Liver (tissue), 9 donors: ENCODE data around the gene ULK3. TPM values are rescaled to one million over a fixed set of nuclear protein-coding genes. Genes with fewer than 3 reads are reported as not detected.

Experiments used
- DNase-seq: peaks from one replicate; pipeline ENCODE4 v3.0.0-alpha.2; 2017; ENCODE audit warnings: low spot score
- H3K27ac ChIP-seq, 2 donors: one replicate each; pipeline ENCODE4 v1.7.0; 2013; ENCODE audit warnings: inconsistent platforms in 2 of 2, low read length in 2 of 2, control low read depth in 1 of 2, low read depth in 1 of 2, mild to moderate bottlenecking in 1 of 2
- H3K27me3 ChIP-seq, 4 donors: one replicate each; pipeline versions ENCODE4 v1.6.1 to v1.7.0; 2013; ENCODE audit warnings: low read length in 3 of 4, inconsistent platforms in 1 of 4, mild to moderate bottlenecking in 1 of 4, moderate library complexity in 1 of 4; ENCODE audit not compliant: control insufficient read depth in 4 of 4, insufficient read depth in 4 of 4
- H3K36me3 ChIP-seq, 4 donors: one replicate each; pipeline versions ENCODE4 v1.6.1 to v1.7.0; 2013; ENCODE audit warnings: low read length in 3 of 4, mild to moderate bottlenecking in 3 of 4, low read depth in 1 of 4, moderate library complexity in 1 of 4; ENCODE audit not compliant: control insufficient read depth in 4 of 4, insufficient read depth in 3 of 4
- H3K4me1 ChIP-seq, 4 donors: one replicate each; pipeline versions ENCODE4 v1.6.1 to v1.7.0; 2013; ENCODE audit warnings: low read length in 3 of 4, mild to moderate bottlenecking in 3 of 4, moderate library complexity in 1 of 4; ENCODE audit not compliant: control insufficient read depth in 4 of 4, insufficient read depth in 4 of 4
- H3K4me3 ChIP-seq, 3 donors: one replicate each; pipeline versions ENCODE4 v1.6.1 to v1.7.0; 2013; ENCODE audit warnings: low read length in 3 of 3, control low read depth in 1 of 3, low read depth in 1 of 3, mild to moderate bottlenecking in 1 of 3
- H3K9ac ChIP-seq, 2 donors: one replicate each; pipeline ENCODE4 v1.7.0; 2013; ENCODE audit warnings: low read length in 2 of 2, mild to moderate bottlenecking in 2 of 2, moderate library complexity in 2 of 2, control low read depth in 1 of 2, low read depth in 1 of 2
- H3K9me3 ChIP-seq, 4 donors: one replicate each; pipeline versions ENCODE4 v1.6.1 to v1.7.0; 2013; ENCODE audit warnings: low read length in 3 of 4; ENCODE audit not compliant: control insufficient read depth in 4 of 4
- CTCF ChIP-seq: fragments of 150-350 bp; IDR thresholded peaks from 2 replicates; pipeline ENCODE4 v1.5.1; 2017; ENCODE audit warnings: improper control_type of control experiment, low read depth, low read length; ENCODE audit not compliant: missing input control
- EGR1 ChIP-seq, 2 donors: IDR thresholded peaks; 2 replicates each; pipeline ENCODE4 v1.6.1; 2016 to 2018; ENCODE audit warnings: antibody characterized with exemption in 2 of 2, low read depth in 2 of 2
- FOXA2 ChIP-seq: IDR thresholded peaks from 2 replicates; pipeline ENCODE4 v1.6.1; 2016; ENCODE audit warnings: antibody characterized with exemption
- GABPA ChIP-seq, 2 donors: IDR thresholded peaks in 1 of 2; conservative IDR thresholded peaks in 1 of 2; 2 replicates each; pipeline ENCODE4 v1.6.1; 2016; ENCODE audit warnings: antibody characterized with exemption in 2 of 2, mild to moderate bottlenecking in 1 of 2, moderate library complexity in 1 of 2
- HNF4A ChIP-seq, 2 donors: conservative IDR thresholded peaks; 2 replicates each; pipeline ENCODE4 v1.6.1; 2016; ENCODE audit warnings: antibody characterized with exemption in 2 of 2, mild to moderate bottlenecking in 2 of 2
- JUND ChIP-seq, 2 donors: IDR thresholded peaks; 2 replicates each; pipeline ENCODE4 v1.6.1; 2016; ENCODE audit warnings: antibody characterized with exemption in 2 of 2
- RXRA ChIP-seq, 2 donors: IDR thresholded peaks; 2 replicates each; pipeline ENCODE4 v1.6.1; 2017 to 2018; ENCODE audit warnings: antibody characterized with exemption in 2 of 2, mild to moderate bottlenecking in 1 of 2
- SP1 ChIP-seq: IDR thresholded peaks from 2 replicates; pipeline ENCODE4 v1.6.1; 2018; ENCODE audit warnings: antibody characterized with exemption, mild to moderate bottlenecking
- TAF1 ChIP-seq: conservative IDR thresholded peaks from 2 replicates; pipeline ENCODE4 v1.6.1; 2016; ENCODE audit warnings: antibody characterized with exemption, mild to moderate bottlenecking
- YY1 ChIP-seq: IDR thresholded peaks from 2 replicates; pipeline ENCODE4 v1.6.1; 2016; ENCODE audit warnings: antibody characterized with exemption, mild to moderate bottlenecking
- WGBS: extraction: QIAGEN DNeasy Blood & Tissue Kit; methylation state at CpG from one replicate; pipeline ENCODE4 v1.1.7; 2013; 5-methylcytosine and 5-hydroxymethylcytosine counted together
- polyA plus RNA-seq, 2 donors: library from polyadenylated mRNA; stranded (reverse) in 1 of 2; unstranded in 1 of 2; fragments of 200-250 nt in 1 of 2; fragments of >200 nt in 1 of 2; fragmentation: Nextera tagmentation in 1 of 2; extraction: Ambion mirVana in 1 of 2; gene quantifications; one replicate each; pipeline versions ENCODE4 v1.2.1 to v1.2.3, GENCODE V29; 2013 to 2015
- total RNA-seq, 2 donors: library from RNA; depleted of rRNA; stranded (reverse); fragments of >200 nt; gene quantifications; one replicate each; pipeline ENCODE4 v1.2.3, GENCODE V29; 2014
- TF ChIP-seq, protein P1 (sequence below): IDR thresholded peaks from 2 replicates; pipeline ENCODE4 v1.6.1; 2016; ENCODE audit warnings: antibody characterized with exemption
- TF ChIP-seq, protein P2 (sequence below): IDR thresholded peaks from 2 replicates; pipeline ENCODE4 v1.6.1; 2016; ENCODE audit warnings: antibody characterized with exemption, mild to moderate bottlenecking
- TF ChIP-seq, protein P3 (sequence below): IDR thresholded peaks from 2 replicates; pipeline ENCODE4 v1.6.1; 2016; ENCODE audit warnings: antibody characterized with exemption
- TF ChIP-seq, protein P4 (sequence below): IDR thresholded peaks from 2 replicates; pipeline ENCODE4 v1.6.1; 2016; ENCODE audit warnings: antibody characterized with exemption
- donor health status: healthy.
- donor health status: healthy.
- donor health status: healthy.
- donor health status: healthy.
- donor health status: healthy.

The ULK3 gene
- total and polyA plus RNA-seq, 4 donors: 13.1 to 35.5 (median 21.4) TPM

DNA sequence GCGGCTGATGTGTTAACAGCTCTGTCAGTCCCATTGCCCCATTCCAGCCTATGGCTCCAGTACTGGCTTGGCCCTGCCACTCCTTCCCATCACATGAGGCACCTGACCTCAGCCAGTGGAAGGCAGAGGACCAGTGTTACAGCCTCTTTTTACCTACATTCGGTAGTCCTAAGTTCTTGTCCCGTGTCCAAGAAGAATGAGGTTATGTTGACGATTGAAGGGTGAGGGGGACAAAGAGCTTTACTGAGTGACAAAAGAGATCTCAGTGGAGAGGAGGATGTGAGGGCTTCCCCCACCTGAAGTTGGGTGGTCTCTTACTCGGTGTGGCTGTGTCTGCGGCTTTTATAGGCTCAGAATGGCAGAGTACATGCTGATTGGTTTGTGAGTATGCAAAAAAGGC lies 39.6 kb upstream of the ULK3 start:
- H3K4me1 ChIP-seq: no peaks in the 10 kb centered on the region
- H3K27ac ChIP-seq: no peak overlapping the region
- H3K4me3 ChIP-seq: no peak overlapping the region
- H3K36me3 ChIP-seq: no peaks in the 10 kb centered on the region
- WGBS: 95% methylated on average over 6 of the region's 6 CpGs
- TF ChIP-seq YY1: no peak
- TF ChIP-seq HNF4A (conservative IDR thresholded peaks at IDR 0.05): no peak
- TF ChIP-seq SP1: no peak
- TF ChIP-seq, protein P1, sequence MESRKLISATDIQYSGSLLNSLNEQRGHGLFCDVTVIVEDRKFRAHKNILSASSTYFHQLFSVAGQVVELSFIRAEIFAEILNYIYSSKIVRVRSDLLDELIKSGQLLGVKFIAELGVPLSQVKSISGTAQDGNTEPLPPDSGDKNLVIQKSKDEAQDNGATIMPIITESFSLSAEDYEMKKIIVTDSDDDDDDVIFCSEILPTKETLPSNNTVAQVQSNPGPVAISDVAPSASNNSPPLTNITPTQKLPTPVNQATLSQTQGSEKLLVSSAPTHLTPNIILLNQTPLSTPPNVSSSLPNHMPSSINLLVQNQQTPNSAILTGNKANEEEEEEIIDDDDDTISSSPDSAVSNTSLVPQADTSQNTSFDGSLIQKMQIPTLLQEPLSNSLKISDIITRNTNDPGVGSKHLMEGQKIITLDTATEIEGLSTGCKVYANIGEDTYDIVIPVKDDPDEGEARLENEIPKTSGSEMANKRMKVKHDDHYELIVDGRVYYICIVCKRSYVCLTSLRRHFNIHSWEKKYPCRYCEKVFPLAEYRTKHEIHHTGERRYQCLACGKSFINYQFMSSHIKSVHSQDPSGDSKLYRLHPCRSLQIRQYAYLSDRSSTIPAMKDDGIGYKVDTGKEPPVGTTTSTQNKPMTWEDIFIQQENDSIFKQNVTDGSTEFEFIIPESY: no peak
- TF ChIP-seq JUND (IDR thresholded peaks at IDR 0.05): no peak
- no peak for TF ChIP-seq EGR1 (IDR thresholded peaks at IDR 0.05; ENCODE audit: low read depth in 2 of 2)
- TF ChIP-seq TAF1: no peak
- TF ChIP-seq GABPA (IDR thresholded peaks at IDR 0.05 in 1 of 2, conservative IDR thresholded peaks at IDR 0.05 in 1 of 2): no peak
- TF ChIP-seq, protein P2, sequence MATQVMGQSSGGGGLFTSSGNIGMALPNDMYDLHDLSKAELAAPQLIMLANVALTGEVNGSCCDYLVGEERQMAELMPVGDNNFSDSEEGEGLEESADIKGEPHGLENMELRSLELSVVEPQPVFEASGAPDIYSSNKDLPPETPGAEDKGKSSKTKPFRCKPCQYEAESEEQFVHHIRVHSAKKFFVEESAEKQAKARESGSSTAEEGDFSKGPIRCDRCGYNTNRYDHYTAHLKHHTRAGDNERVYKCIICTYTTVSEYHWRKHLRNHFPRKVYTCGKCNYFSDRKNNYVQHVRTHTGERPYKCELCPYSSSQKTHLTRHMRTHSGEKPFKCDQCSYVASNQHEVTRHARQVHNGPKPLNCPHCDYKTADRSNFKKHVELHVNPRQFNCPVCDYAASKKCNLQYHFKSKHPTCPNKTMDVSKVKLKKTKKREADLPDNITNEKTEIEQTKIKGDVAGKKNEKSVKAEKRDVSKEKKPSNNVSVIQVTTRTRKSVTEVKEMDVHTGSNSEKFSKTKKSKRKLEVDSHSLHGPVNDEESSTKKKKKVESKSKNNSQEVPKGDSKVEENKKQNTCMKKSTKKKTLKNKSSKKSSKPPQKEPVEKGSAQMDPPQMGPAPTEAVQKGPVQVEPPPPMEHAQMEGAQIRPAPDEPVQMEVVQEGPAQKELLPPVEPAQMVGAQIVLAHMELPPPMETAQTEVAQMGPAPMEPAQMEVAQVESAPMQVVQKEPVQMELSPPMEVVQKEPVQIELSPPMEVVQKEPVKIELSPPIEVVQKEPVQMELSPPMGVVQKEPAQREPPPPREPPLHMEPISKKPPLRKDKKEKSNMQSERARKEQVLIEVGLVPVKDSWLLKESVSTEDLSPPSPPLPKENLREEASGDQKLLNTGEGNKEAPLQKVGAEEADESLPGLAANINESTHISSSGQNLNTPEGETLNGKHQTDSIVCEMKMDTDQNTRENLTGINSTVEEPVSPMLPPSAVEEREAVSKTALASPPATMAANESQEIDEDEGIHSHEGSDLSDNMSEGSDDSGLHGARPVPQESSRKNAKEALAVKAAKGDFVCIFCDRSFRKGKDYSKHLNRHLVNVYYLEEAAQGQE: no peak
- TF ChIP-seq CTCF: no peak
- TF ChIP-seq, protein P3, sequence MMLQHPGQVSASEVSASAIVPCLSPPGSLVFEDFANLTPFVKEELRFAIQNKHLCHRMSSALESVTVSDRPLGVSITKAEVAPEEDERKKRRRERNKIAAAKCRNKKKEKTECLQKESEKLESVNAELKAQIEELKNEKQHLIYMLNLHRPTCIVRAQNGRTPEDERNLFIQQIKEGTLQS: no peak
- no peak for TF ChIP-seq FOXA2
- H3K9me3 ChIP-seq: peaks cover 0 to 3% (median under 1%) of the 10 kb centered on the region in 4 donors
- no peak for DNase-seq
- no peak overlapping the region for H3K9ac ChIP-seq
- no peaks in the 10 kb centered on the region for H3K27me3 ChIP-seq

GRCh38 chr15:74878273-74878672 lies 35.3 kb upstream of the ULK3 start:
- Histone ChIP-seq H3K4me1 (peaks cover 0 to 6% (median 2%) of the 10 kb centered on the region in 4 donors), H3K36me3 (no peaks in the 10 kb centered on the region), H3K4me3 (no peak overlapping the region), H3K9ac (no peak overlapping the region), H3K27me3 (no peaks in the 10 kb centered on the region), H3K27ac (no peak overlapping the region), H3K9me3 (peaks cover 0 to 3% (median under 1%) of the 10 kb centered on the region in 4 donors)
- DNase-seq: no peak
- WGBS: 79% methylated on average over 4 of the region's 4 CpGs
- TF ChIP-seq RXRA (IDR thresholded peaks at IDR 0.05) (no peak), HNF4A (conservative IDR thresholded peaks at IDR 0.05) (no peak), EGR1 (IDR thresholded peaks at IDR 0.05; ENCODE audit: low read depth in 2 of 2) (no peak), TAF1 (no peak)
- TF ChIP-seq, protein P2: no peak
- TF ChIP-seq, protein P3: no peak
- TF ChIP-seq, protein P4, sequence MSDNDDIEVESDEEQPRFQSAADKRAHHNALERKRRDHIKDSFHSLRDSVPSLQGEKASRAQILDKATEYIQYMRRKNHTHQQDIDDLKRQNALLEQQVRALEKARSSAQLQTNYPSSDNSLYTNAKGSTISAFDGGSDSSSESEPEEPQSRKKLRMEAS: no peak
